IMR-90 (cell line): ENCODE results near the gene ZFPM1. TPM values are rescaled to one million over a fixed set of nuclear protein-coding genes. Genes with fewer than 3 reads are reported as not detected.

Experiments
- ATAC-seq: fragments of 200-7000 bp; cut with Tn5 transposase; 2 replicates; pipeline ENCODE4 v1.9.1; 2020; ENCODE audit warnings: low read depth, mild to moderate bottlenecking, moderate library complexity
- BruUV-seq: library from RNA; stranded (reverse); fragments of 400-500 nt; replicated peaks from 2 replicates; lab custom pipeline; 2021; lab: Mats Ljungman, UMichigan
- CTCF ChIA-PET: fragments of 300-600 bp; formaldehyde crosslinking; extraction: SDS; loops from one replicate; lab custom pipeline; 2021; ENCODE audit warnings: antibody characterized with exemption; lab: Yijun Ruan, JAX
- POLR2A ChIA-PET: fragments of 300-600 bp; sonication (Branson Sonifier 250); formaldehyde crosslinking; loops from one replicate; lab custom pipeline; 2022; ENCODE audit warnings: antibody characterized with exemption; ENCODE audit not compliant: unreplicated experiment; lab: Charles Lee
- DNase-seq: peaks from one replicate; pipeline ENCODE4 v3.0.0; 2013
- H2AFZ ChIP-seq: replicated peaks from 2 replicates; pipeline ENCODE3; 2013; ENCODE audit warnings: low read length, mild to moderate bottlenecking; ENCODE audit not compliant: poor library complexity
- H2AK5ac ChIP-seq: 2 replicates; pipeline ENCODE4 v1.6.1; 2013; ENCODE audit warnings: low read depth, low read length, inconsistent platforms
- H2AK9ac ChIP-seq: replicated peaks from 2 replicates; pipeline ENCODE3; 2013; ENCODE audit warnings: mild to moderate bottlenecking, low read depth, low read length, moderate library complexity; ENCODE audit not compliant: poor library complexity
- H2BK120ac ChIP-seq: 2 replicates; pipeline ENCODE4 v1.6.1; 2013; ENCODE audit warnings: low read depth, low read length, inconsistent platforms
- H2BK15ac ChIP-seq: 3 replicates; pipeline ENCODE4 v1.6.1; 2013; ENCODE audit warnings: low read depth, low read length, inconsistent platforms
- H2BK20ac ChIP-seq: 2 replicates; pipeline ENCODE4 v1.6.1; 2013; ENCODE audit warnings: low read depth, mild to moderate bottlenecking, inconsistent platforms, low read length, moderate library complexity
- H2BK5ac ChIP-seq: 2 replicates; pipeline ENCODE4 v1.6.1; 2013; ENCODE audit warnings: mild to moderate bottlenecking, low read depth, low read length, inconsistent platforms; ENCODE audit not compliant: poor library complexity, severe bottlenecking
- H3K14ac ChIP-seq: replicated peaks from 2 replicates; pipeline ENCODE4 v1.6.1; 2013; ENCODE audit warnings: low read depth, low read length, inconsistent platforms
- H3K18ac ChIP-seq: 2 replicates; pipeline ENCODE4 v1.6.1; 2013; ENCODE audit warnings: low read depth, low read length, control low read depth
- H3K23ac ChIP-seq: 2 replicates; pipeline ENCODE4 v1.6.1; 2013; ENCODE audit warnings: low read depth, low read length, inconsistent platforms
- H3K27ac ChIP-seq: 2 replicates; pipeline ENCODE4 v1.5.1; 2013; ENCODE audit warnings: mild to moderate bottlenecking, control low read depth, low read length; ENCODE audit not compliant: insufficient read depth
- H3K27me3 ChIP-seq: 2 replicates; pipeline ENCODE4 v1.6.1; 2013; ENCODE audit warnings: low read length; ENCODE audit not compliant: control insufficient read depth, insufficient read depth
- H3K36me3 ChIP-seq: 2 replicates; pipeline ENCODE4 v1.6.1; 2013; ENCODE audit warnings: low read length, mixed read lengths; ENCODE audit not compliant: control insufficient read depth, insufficient read depth
- H3K4ac ChIP-seq: 2 replicates; pipeline ENCODE4 v1.6.1; 2013; ENCODE audit warnings: low read depth, low read length, inconsistent platforms
- H3K4me1 ChIP-seq: 2 replicates; pipeline ENCODE4 v1.6.1; 2013; ENCODE audit warnings: low read length, mixed read lengths; ENCODE audit not compliant: control insufficient read depth, insufficient read depth
- H3K4me2 ChIP-seq: 2 replicates; pipeline ENCODE4 v1.6.1; 2013; ENCODE audit warnings: low read depth, mild to moderate bottlenecking, control low read depth, low read length, moderate library complexity
- H3K4me3 ChIP-seq: 2 replicates; pipeline ENCODE4 v1.5.1; 2013; ENCODE audit warnings: low read depth, mild to moderate bottlenecking, control low read depth, low read length, moderate library complexity; ENCODE audit not compliant: insufficient read depth
- H3K56ac ChIP-seq: 2 replicates; pipeline ENCODE4 v1.6.1; 2013; ENCODE audit warnings: low read length, inconsistent platforms; ENCODE audit not compliant: insufficient read depth; ENCODE audit errors: extremely low read depth
- H3K79me1 ChIP-seq, 2 experiments: 2 replicates each; pipeline ENCODE4 v1.6.1; 2013; ENCODE audit warnings: low read length in 2 of 2, inconsistent platforms in 1 of 2, low read depth in 1 of 2
- H3K9ac ChIP-seq: 2 replicates; pipeline ENCODE4 v1.6.1; 2013; ENCODE audit warnings: low read depth, low read length, control low read depth
- H3K9me1 ChIP-seq: 2 replicates; pipeline ENCODE4 v1.6.1; 2013; ENCODE audit warnings: low read length, inconsistent platforms; ENCODE audit not compliant: insufficient read depth
- H3K9me3 ChIP-seq: 2 replicates; pipeline ENCODE4 v1.6.1; 2013; ENCODE audit warnings: low read length; ENCODE audit not compliant: control insufficient read depth, insufficient read depth
- H4K20me1 ChIP-seq: 2 replicates; pipeline ENCODE4 v1.6.1; 2013; ENCODE audit warnings: low read length, inconsistent platforms; ENCODE audit not compliant: insufficient read depth
- H4K5ac ChIP-seq: 2 replicates; pipeline ENCODE4 v1.6.1; 2013; ENCODE audit warnings: mild to moderate bottlenecking, low read depth, low read length, control low read depth
- H4K8ac ChIP-seq, 2 experiments: 2 replicates each; pipeline ENCODE4 v1.6.1; 2013; ENCODE audit warnings: low read depth in 2 of 2, low read length in 2 of 2, control low read depth in 1 of 2, inconsistent platforms in 1 of 2
- H4K91ac ChIP-seq: 2 replicates; pipeline ENCODE4 v1.6.1; 2013; ENCODE audit warnings: low read depth, low read length, inconsistent platforms; ENCODE audit not compliant: insufficient read depth
- BHLHE40 ChIP-seq: fragments of 150-350 bp; IDR thresholded peaks from 2 replicates; pipeline ENCODE4 v1.6.1; 2016; ENCODE audit warnings: mild to moderate bottlenecking, low read depth, low read length
- CEBPB ChIP-seq: IDR thresholded peaks from 2 replicates; pipeline ENCODE4 v1.6.1; 2012; ENCODE audit warnings: low read depth, low read length, improper control_type of control experiment
- CHD1 ChIP-seq: IDR thresholded peaks from 2 replicates; pipeline ENCODE4 v1.6.1; 2012; ENCODE audit warnings: low read depth, low read length, improper control_type of control experiment
- FOS ChIP-seq: fragments of 150-350 bp; IDR thresholded peaks from 2 replicates; pipeline ENCODE4 v1.6.1; 2016; ENCODE audit warnings: low read depth, low read length
- MAFK ChIP-seq: IDR thresholded peaks from 2 replicates; pipeline ENCODE4 v1.6.1; 2012; ENCODE audit warnings: low read depth, low read length, improper control_type of control experiment
- MAZ ChIP-seq: IDR thresholded peaks from 2 replicates; pipeline ENCODE4 v1.6.1; 2012; ENCODE audit warnings: low read depth, mild to moderate bottlenecking, low read length, improper control_type of control experiment, moderate library complexity, borderline replicate concordance
- MXI1 ChIP-seq: IDR thresholded peaks from 2 replicates; pipeline ENCODE4 v1.6.1; 2012; ENCODE audit warnings: low read depth, mild to moderate bottlenecking, low read length, moderate library complexity, borderline replicate concordance
- NFE2L2 ChIP-seq: fragments of 150-350 bp; IDR thresholded peaks from 2 replicates; pipeline ENCODE4 v1.6.1; 2016; ENCODE audit warnings: low read depth, mild to moderate bottlenecking, low read length
- POLR2A ChIP-seq: IDR thresholded peaks from 2 replicates; pipeline ENCODE4 v1.6.1; 2012; ENCODE audit warnings: mild to moderate bottlenecking, low read depth, low read length
- RAD21 ChIP-seq: IDR thresholded peaks from 2 replicates; pipeline ENCODE4 v1.6.1; 2012; ENCODE audit warnings: low read length, improper control_type of control experiment
- RCOR1 ChIP-seq: IDR thresholded peaks from 2 replicates; pipeline ENCODE4 v1.6.1; 2012; ENCODE audit warnings: mild to moderate bottlenecking, low read length, improper control_type of control experiment; ENCODE audit not compliant: insufficient replicate concordance
- RFX5 ChIP-seq: IDR thresholded peaks from 2 replicates; pipeline ENCODE4 v1.8.0; 2012; ENCODE audit warnings: low read depth, mild to moderate bottlenecking, low read length, moderate library complexity
- SMC3 ChIP-seq: fragments of 150-350 bp; IDR thresholded peaks from 2 replicates; pipeline ENCODE4 v1.6.1; 2016; ENCODE audit warnings: low read depth, mild to moderate bottlenecking, antibody characterized with exemption, low read length, moderate library complexity
- WGBS, 2 experiments: methylation state at CpG; one replicate each; pipeline versions ENCODE4 v1.1.5 to v1.1.7; 2013; ENCODE audit warnings: missing lambda C conversion rate in 2 of 2; ENCODE audit not compliant: insufficient read length in 1 of 2; ENCODE audit errors: extremely low coverage in 2 of 2; 5-methylcytosine and 5-hydroxymethylcytosine counted together
- dilution Hi-C: fragments of 300-500 bp; cut with HindIII; formaldehyde crosslinking; loops from one replicate; pipeline ENCODE4 v1.14.3; 2018; ENCODE audit warnings: low sequenced_read_pairs; ENCODE audit not compliant: unreplicated experiment
- in situ Hi-C: fragments of 300-500 bp; cut with MboI; formaldehyde crosslinking; loops from 3 replicates; pipeline ENCODE4 v1.14.3; 2019; ENCODE audit warnings: low sequenced_read_pairs, inconsistent platforms, mixed read lengths
- intact Hi-C: fragments of 100-400 bp; cut with micrococcal nuclease; formaldehyde crosslinking; loops from 2 replicates; pipeline ENCODE4 v1.10.0; 2022
- polyA plus RNA-seq, 3 experiments: library from polyadenylated mRNA; depleted of rRNA; stranded (reverse); fragments of >200 nt; gene quantifications; 2 replicates each; pipeline ENCODE4 v1.2.3, GENCODE V29; 2012; ENCODE audit warnings: low replicate concordance in 1 of 3
- total RNA-seq: library from RNA; depleted of rRNA; stranded (reverse); fragments of >200 nt; gene quantifications from 2 replicates; pipeline ENCODE4 v1.2.3, GENCODE V29; 2012
- TF ChIP-seq, protein P1 (sequence below): fragments of 150-350 bp; IDR thresholded peaks from 2 replicates; pipeline ENCODE4 v1.6.1; 2017; ENCODE audit warnings: mild to moderate bottlenecking, antibody characterized with exemption, low read length, low read depth
- TF ChIP-seq, protein P2 (sequence below): conservative IDR thresholded peaks from 2 replicates; pipeline ENCODE4 v1.5.1; 2012; ENCODE audit warnings: mild to moderate bottlenecking, low read depth, low read length, improper control_type of control experiment
- TF ChIP-seq, protein P3 (sequence below): fragments of 150-350 bp; IDR thresholded peaks from 2 replicates; pipeline ENCODE4 v1.6.1; 2016; ENCODE audit warnings: low read depth, mild to moderate bottlenecking, low read length, moderate library complexity, borderline replicate concordance

The ZFPM1 gene
- total and polyA plus RNA-seq, 2 of the 4 experiments (the other 2 are of a cell fraction) = 0.36 to 1.1 TPM

DNA sequence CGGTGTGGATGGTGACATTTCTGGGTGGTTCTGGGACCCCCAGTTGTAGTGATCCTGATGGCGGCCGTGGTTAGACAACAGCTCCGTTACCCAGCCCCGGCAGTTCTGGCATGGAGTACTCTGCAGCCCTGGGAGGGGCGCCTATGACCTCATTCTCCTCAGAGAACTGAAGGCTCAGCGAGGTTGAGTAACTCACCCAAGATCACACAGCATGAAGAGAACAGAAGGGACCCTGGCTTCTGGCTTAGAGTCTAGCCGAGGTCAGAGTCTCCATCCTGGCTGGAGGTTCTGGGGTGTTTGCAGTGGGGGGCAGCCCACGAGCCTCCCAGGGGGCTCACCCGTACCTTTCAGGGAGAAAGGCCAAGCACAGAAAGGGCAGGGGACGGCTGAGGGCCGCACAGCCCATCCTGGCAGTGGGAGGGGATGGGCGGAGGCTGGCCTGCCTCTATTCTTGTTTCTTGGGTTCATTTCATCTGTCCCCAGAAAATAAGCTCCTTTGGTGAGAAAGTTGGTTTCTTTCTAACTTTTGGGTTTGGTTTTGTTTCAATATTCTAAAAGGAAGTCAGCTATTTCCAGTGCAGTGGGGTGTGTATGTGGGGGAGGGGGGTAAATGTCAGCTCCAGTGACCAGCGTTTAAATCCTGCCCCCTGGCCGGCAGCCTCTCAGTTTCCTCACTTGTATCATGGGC is 13.2 kb downstream of the ZFPM1 start:
- no peak for TF ChIP-seq POLR2A
- TF ChIP-seq RFX5 = no peak
- TF ChIP-seq CHD1 = no peak
- TF ChIP-seq BHLHE40 = no peak
- no peak for TF ChIP-seq RAD21
- TF ChIP-seq NFE2L2 = no peak
- TF ChIP-seq, protein P1, sequence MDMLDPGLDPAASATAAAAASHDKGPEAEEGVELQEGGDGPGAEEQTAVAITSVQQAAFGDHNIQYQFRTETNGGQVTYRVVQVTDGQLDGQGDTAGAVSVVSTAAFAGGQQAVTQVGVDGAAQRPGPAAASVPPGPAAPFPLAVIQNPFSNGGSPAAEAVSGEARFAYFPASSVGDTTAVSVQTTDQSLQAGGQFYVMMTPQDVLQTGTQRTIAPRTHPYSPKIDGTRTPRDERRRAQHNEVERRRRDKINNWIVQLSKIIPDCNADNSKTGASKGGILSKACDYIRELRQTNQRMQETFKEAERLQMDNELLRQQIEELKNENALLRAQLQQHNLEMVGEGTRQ = no peak
- TF ChIP-seq RCOR1 = no peak
- TF ChIP-seq CEBPB = no peak
- no peak for TF ChIP-seq MAFK
- TF ChIP-seq MXI1 = no peak
- TF ChIP-seq, protein P2, sequence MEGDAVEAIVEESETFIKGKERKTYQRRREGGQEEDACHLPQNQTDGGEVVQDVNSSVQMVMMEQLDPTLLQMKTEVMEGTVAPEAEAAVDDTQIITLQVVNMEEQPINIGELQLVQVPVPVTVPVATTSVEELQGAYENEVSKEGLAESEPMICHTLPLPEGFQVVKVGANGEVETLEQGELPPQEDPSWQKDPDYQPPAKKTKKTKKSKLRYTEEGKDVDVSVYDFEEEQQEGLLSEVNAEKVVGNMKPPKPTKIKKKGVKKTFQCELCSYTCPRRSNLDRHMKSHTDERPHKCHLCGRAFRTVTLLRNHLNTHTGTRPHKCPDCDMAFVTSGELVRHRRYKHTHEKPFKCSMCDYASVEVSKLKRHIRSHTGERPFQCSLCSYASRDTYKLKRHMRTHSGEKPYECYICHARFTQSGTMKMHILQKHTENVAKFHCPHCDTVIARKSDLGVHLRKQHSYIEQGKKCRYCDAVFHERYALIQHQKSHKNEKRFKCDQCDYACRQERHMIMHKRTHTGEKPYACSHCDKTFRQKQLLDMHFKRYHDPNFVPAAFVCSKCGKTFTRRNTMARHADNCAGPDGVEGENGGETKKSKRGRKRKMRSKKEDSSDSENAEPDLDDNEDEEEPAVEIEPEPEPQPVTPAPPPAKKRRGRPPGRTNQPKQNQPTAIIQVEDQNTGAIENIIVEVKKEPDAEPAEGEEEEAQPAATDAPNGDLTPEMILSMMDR = no peak
- no peak for TF ChIP-seq SMC3
- TF ChIP-seq FOS = no peak
- TF ChIP-seq, protein P3, sequence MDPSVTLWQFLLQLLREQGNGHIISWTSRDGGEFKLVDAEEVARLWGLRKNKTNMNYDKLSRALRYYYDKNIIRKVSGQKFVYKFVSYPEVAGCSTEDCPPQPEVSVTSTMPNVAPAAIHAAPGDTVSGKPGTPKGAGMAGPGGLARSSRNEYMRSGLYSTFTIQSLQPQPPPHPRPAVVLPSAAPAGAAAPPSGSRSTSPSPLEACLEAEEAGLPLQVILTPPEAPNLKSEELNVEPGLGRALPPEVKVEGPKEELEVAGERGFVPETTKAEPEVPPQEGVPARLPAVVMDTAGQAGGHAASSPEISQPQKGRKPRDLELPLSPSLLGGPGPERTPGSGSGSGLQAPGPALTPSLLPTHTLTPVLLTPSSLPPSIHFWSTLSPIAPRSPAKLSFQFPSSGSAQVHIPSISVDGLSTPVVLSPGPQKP = no peak
- TF ChIP-seq MAZ = no peak
- H4K91ac ChIP-seq = no peak overlapping the region
- H3K27me3 ChIP-seq = no peaks in the 10 kb centered on the region
- BruUV-seq = no TSS peak
- H2AFZ ChIP-seq = no peak overlapping the region
- H2BK20ac ChIP-seq = no peak overlapping the region
- H3K4ac ChIP-seq = no peak overlapping the region
- intact Hi-C loops = no loop called here
- H4K8ac ChIP-seq = no peak overlapping the region
- ATAC-seq (no peak), DNase-seq (no peak)
- no peak overlapping the region for H3K9ac ChIP-seq
- no peaks in the 10 kb centered on the region for H3K9me3 ChIP-seq
- no peak overlapping the region for H2BK5ac ChIP-seq
- no peak overlapping the region for H3K4me3 ChIP-seq
- peaks cover 3 to 27% of the 10 kb centered on the region in 2 experiments; a peak in 3 of 4 replicates for H3K79me1 ChIP-seq
- POLR2A ChIA-PET = no interaction called here
- no peak overlapping the region for H3K23ac ChIP-seq
- no peaks in the 10 kb centered on the region; the same call in 1 of the 2 replicates for H3K4me1 ChIP-seq
- H3K27ac ChIP-seq = no peak overlapping the region
- H3K14ac ChIP-seq = no peak overlapping the region
- H3K36me3 ChIP-seq = no peaks in the 10 kb centered on the region
- in situ Hi-C loops = no loop called here
- H2BK15ac ChIP-seq = no peak overlapping the region
- no peaks in the 10 kb centered on the region for H3K9me1 ChIP-seq
- no peak overlapping the region for H3K4me2 ChIP-seq
- CTCF ChIA-PET = no interaction called here
- no peak overlapping the region for H3K56ac ChIP-seq
- H4K20me1 ChIP-seq = peaks cover 49% of the 10 kb centered on the region
- no peak overlapping the region for H2AK5ac ChIP-seq
- H3K18ac ChIP-seq = no peak overlapping the region
- dilution Hi-C loops = no loop called here
- no peak overlapping the region for H2BK120ac ChIP-seq
- WGBS, 2 experiments = 76% methylated on average over 6 of the region's 15 CpGs; no CpG with 5 or more reads in 1 of the 2 experiments
- no peak overlapping the region for H4K5ac ChIP-seq
- no peak overlapping the region for H2AK9ac ChIP-seq
